ENCODE measurements around the gene NCBP1.

GRCh38 chr9:97645720-97646119 lies 12.1 kb downstream of the NCBP1 start:
- TF ChIP-seq CTCF (IDR thresholded peaks at IDR 0.05; ENCODE audit: low read depth, low read length, poor library complexity, severe bottlenecking) (no peak), EZH2phosphoT487 (IDR thresholded peaks at IDR 0.05; ENCODE audit: borderline replicate concordance, low read length) (no peak)

All from DOHH2 (cell line).